HG03064 (cell line): ENCODE results near the gene SLC5A1.

Source experiments
- ATAC-seq: cut with Tn5 transposase; IDR thresholded peaks from one replicate; pipeline ENCODE4 v1.9.1; 2021; ENCODE audit warnings: low read depth; ENCODE audit not compliant: unreplicated experiment

Gene SLC5A1

GRCh38 chr22:32042924-32043323 lies at the start of gene SLC5A1:
TSS of gene SLC5A1 (plus strand) at chr22:32043261. CDS start at chr22:32043282, 21 bp downstream.
- no peak for ATAC-seq

- ATAC-seq = no peak
These were observed 48.0 kb upstream of the SLC5A1 start for GRCh38 chr22:31995046-31995445.

GRCh38 chr22:31995807-31996206 lies 47.3 kb upstream of the SLC5A1 start:
- ATAC-seq = no peak

GRCh38 chr22:31998784-31999385 lies 44.2 kb upstream of the SLC5A1 start:
- no peak for ATAC-seq

GRCh38 chr22:32000181-32000580 lies 42.9 kb upstream of the SLC5A1 start:
- ATAC-seq = no peak

- no peak for ATAC-seq
These were observed 37.6 kb upstream of the SLC5A1 start for GRCh38 chr22:32005453-32005852.

- ATAC-seq = no peak
These were observed 29.9 kb upstream of the SLC5A1 start for GRCh38 chr22:32013200-32013599.

GRCh38 chr22:32016081-32016480 lies 27.0 kb upstream of the SLC5A1 start:
- no peak for ATAC-seq

GRCh38 chr22:32018056-32018455 lies 25.0 kb upstream of the SLC5A1 start:
- no peak for ATAC-seq

- no peak for ATAC-seq
These were observed 22.9 kb upstream of the SLC5A1 start for GRCh38 chr22:32020117-32020516.

GRCh38 chr22:32021716-32022115 lies 21.3 kb upstream of the SLC5A1 start:
- ATAC-seq = no peak

GRCh38 chr22:32023251-32023827 lies 19.7 kb upstream of the SLC5A1 start:
- no peak for ATAC-seq

- ATAC-seq = no peak
These were observed 18.3 kb upstream of the SLC5A1 start for GRCh38 chr22:32024796-32025195.

GRCh38 chr22:32030518-32031247 lies 12.4 kb upstream of the SLC5A1 start:
- no peak for ATAC-seq

GRCh38 chr22:32031466-32031865 lies 11.6 kb upstream of the SLC5A1 start:
- ATAC-seq = no peak

- no peak for ATAC-seq
These were observed 8.8 kb upstream of the SLC5A1 start for GRCh38 chr22:32034275-32034674.

- ATAC-seq = no peak
These were observed 5.8 kb upstream of the SLC5A1 start for GRCh38 chr22:32037236-32037635.

- no peak for ATAC-seq
These were observed 2.6 kb upstream of the SLC5A1 start for GRCh38 chr22:32040324-32040904.

GRCh38 chr22:32043391-32043790 lies 330 bp downstream of the SLC5A1 start:
- no peak for ATAC-seq

GRCh38 chr22:32044477-32044876 lies 1.4 kb downstream of the SLC5A1 start:
- ATAC-seq = no peak

GRCh38 chr22:32044913-32045312 lies 1.9 kb downstream of the SLC5A1 start:
- no peak for ATAC-seq

GRCh38 chr22:32048069-32048468 lies 5.0 kb downstream of the SLC5A1 start:
- ATAC-seq = no peak
